ENCODE results near the gene CMKLR1. TPM values are rescaled to one million over a fixed set of nuclear protein-coding genes. Genes with fewer than 3 reads are reported as not detected.

Gene CMKLR1
- total RNA-seq, 1 experiment from 2014 or later = 0.15 TPM

- DNase-seq (ENCODE audit: low read depth, low spot score) = no peak
- RAD21 ChIA-PET (ENCODE audit: low non-redundant PET in 1 of 2, low total read pairs in 2 of 2, uncharacterized antibody in 2 of 2, unreplicated experiment in 2 of 2) = no interaction called here
- no TSS peak for BruUV-seq (replicated peaks)
- no peak overlapping the region for H3K4me2 ChIP-seq (ENCODE audit: low read length)
- no peaks in the 10 kb centered on the region; a peak in 1 of 4 replicates for H3K9me3 ChIP-seq (ENCODE audit: control insufficient read depth in 1 of 2, insufficient read depth in 1 of 2, low read depth in 1 of 2, low read length in 2 of 2)
- no peak for ATAC-seq
- no peak overlapping the region; the same call in 1 of the 2 replicates for H3K27ac ChIP-seq (ENCODE audit: low read depth, low read length)
- CTCF ChIA-PET = no interaction called here
- TF ChIP-seq ATF3 (IDR thresholded peaks at IDR 0.05) = no peak
- no peak for TF ChIP-seq ZFX (IDR thresholded peaks at IDR 0.05)
- no peak for TF ChIP-seq POLR2A (IDR thresholded peaks at IDR 0.05; ENCODE audit: borderline replicate concordance, extremely low read depth, insufficient read depth, insufficient read length)
- TF ChIP-seq SRF (IDR thresholded peaks at IDR 0.05; ENCODE audit: low read depth) = no peak
- no peak for TF ChIP-seq CEBPB (IDR thresholded peaks at IDR 0.05; ENCODE audit: low read depth)
- no peak for TF ChIP-seq CBX3 (IDR thresholded peaks at IDR 0.05; ENCODE audit: low read depth)
- TF ChIP-seq MAX (IDR thresholded peaks at IDR 0.05) = no peak
- no peak for TF ChIP-seq JUND (IDR thresholded peaks at IDR 0.05)
- no peak for TF ChIP-seq EZH2phosphoT487 (IDR thresholded peaks at IDR 0.05; ENCODE audit: borderline replicate concordance)
- no peak for TF ChIP-seq ZNF274 (IDR thresholded peaks at IDR 0.05; ENCODE audit: low read depth, low read length)
- no peak for TF ChIP-seq TCF7L2 (IDR thresholded peaks at IDR 0.05; ENCODE audit: borderline replicate concordance, extremely low read depth, insufficient read depth, insufficient read length)
- TF ChIP-seq ELF1 (IDR thresholded peaks at IDR 0.05; ENCODE audit: borderline replicate concordance, low read depth) = no peak
- TF ChIP-seq POLR2AphosphoS5 (IDR thresholded peaks at IDR 0.05; ENCODE audit: low read depth, low read length) = no peak
- TF ChIP-seq RAD21 (IDR thresholded peaks at IDR 0.05; ENCODE audit: low read depth) = no peak
- no peak for TF ChIP-seq SP1 (IDR thresholded peaks at IDR 0.05; ENCODE audit: low read depth)
- no peaks in the 10 kb centered on the region for H3K36me3 ChIP-seq (ENCODE audit: control insufficient read depth in 1 of 2, insufficient read depth in 2 of 2, low read length in 2 of 2)
- POLR2A ChIA-PET = no interaction called here
- H3K27me3 ChIP-seq (ENCODE audit: insufficient read depth, low read length) = peaks cover 46% of the 10 kb centered on the region
- no peaks in the 10 kb centered on the region for H3K79me2 ChIP-seq (ENCODE audit: insufficient read depth, low read length)
- intact Hi-C loops (cut with micrococcal nuclease) = no loop called here
- no peak overlapping the region for H3K9ac ChIP-seq (ENCODE audit: low read length)
- H3K9me2 ChIP-seq (ENCODE audit: insufficient read depth) = no peaks in the 10 kb centered on the region
- no peak overlapping the region for H2AFZ ChIP-seq (ENCODE audit: low read depth, low read length, poor library complexity, severe bottlenecking)
- H3K4me1 ChIP-seq (ENCODE audit: control insufficient read depth in 1 of 2, insufficient read depth in 2 of 2, low read length in 2 of 2) = no peaks in the 10 kb centered on the region
- no peak overlapping the region for H3K4me3 ChIP-seq (replicated peaks in 1 of 2; ENCODE audit: low read depth in 1 of 2, low read length in 2 of 2)
- no peaks in the 10 kb centered on the region for H4K20me1 ChIP-seq (ENCODE audit: insufficient read depth)
Observed at GRCh38 chr12:108363165-108363564, 24.1 kb upstream of the CMKLR1 start.
